Measurements from ENCODE around the gene MTERF4.

DNA sequence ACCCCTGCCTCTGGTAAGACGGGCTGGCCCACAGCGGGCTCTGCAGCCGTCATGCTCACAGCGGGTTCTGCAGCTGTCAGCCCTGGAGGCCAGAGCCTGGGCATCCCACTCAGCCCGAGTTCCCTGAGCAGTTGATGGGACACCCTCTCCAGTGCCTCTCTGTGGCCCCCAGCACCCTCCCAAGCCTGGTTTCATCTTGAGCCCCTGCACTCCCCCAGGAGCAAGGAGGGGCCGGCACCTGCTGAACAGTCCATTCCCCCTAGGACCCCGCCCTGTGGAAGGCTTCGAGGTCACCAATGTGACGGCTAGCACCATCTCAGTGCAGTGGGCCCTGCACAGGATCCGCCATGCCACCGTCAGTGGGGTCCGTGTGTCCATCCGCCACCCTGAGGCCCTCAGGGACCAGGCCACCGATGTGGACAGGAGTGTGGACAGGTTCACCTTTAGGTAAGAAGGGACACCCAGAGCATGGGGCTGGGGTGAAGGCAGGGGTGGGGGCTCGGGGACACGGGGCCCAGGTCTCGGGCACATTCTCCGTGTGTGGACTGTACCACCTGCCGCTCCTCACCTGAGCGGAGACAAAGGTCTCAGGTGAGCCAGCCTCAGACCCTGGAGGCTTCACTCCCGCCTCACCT lies 34.5 kb downstream of the MTERF4 start:
- TF ChIP-seq GATA2 (IDR thresholded peaks at IDR 0.05; ENCODE audit: low read depth, low read length) (no peak), GATA3 (IDR thresholded peaks at IDR 0.05; ENCODE audit: low read depth, low read length) (no peak)
